B cell (primary cell): ENCODE data around the gene FGFR2.

Source experiments
- EZH2 ChIP-seq: IDR thresholded peaks from 2 replicates; pipeline ENCODE4 v1.6.1; 2012; ENCODE audit warnings: borderline replicate concordance, low read depth, mild to moderate bottlenecking, moderate library complexity, low read length; ENCODE audit not compliant: insufficient read depth, poor library complexity, severe bottlenecking
- TF ChIP-seq, protein P1 (sequence below): fragments of 200-600 bp; IDR thresholded peaks from one replicate; pipeline ENCODE4 v1.8.0; 2022; ENCODE audit warnings: antibody characterized with exemption, mild to moderate bottlenecking

DNA sequence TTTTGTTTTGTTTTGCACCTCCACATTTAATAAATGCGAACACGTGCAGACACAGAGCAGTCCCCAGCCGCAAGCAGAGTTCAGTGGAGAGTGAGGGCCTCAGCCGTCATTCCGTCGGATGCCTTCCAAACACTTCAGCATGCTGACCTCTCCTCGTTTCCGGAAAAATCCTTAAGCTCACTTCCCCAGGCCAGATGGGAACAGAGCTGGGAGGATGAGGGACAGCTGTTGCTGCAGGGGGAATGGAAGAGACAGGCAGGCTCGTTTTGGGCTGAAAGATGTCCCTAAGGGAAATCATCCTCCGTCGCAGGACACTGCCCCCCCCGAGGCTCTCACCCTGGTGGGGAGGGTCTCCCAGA, 17.2 kb upstream of the FGFR2 start:
- TF ChIP-seq, protein P1, sequence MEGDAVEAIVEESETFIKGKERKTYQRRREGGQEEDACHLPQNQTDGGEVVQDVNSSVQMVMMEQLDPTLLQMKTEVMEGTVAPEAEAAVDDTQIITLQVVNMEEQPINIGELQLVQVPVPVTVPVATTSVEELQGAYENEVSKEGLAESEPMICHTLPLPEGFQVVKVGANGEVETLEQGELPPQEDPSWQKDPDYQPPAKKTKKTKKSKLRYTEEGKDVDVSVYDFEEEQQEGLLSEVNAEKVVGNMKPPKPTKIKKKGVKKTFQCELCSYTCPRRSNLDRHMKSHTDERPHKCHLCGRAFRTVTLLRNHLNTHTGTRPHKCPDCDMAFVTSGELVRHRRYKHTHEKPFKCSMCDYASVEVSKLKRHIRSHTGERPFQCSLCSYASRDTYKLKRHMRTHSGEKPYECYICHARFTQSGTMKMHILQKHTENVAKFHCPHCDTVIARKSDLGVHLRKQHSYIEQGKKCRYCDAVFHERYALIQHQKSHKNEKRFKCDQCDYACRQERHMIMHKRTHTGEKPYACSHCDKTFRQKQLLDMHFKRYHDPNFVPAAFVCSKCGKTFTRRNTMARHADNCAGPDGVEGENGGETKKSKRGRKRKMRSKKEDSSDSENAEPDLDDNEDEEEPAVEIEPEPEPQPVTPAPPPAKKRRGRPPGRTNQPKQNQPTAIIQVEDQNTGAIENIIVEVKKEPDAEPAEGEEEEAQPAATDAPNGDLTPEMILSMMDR: no peak
- TF ChIP-seq EZH2: no peak
